ENCODE data around the gene CRYBG1.

- TF ChIP-seq SIN3A (IDR thresholded peaks at IDR 0.05; ENCODE audit: borderline replicate concordance, insufficient read depth, low read length) (no peak), POLR2AphosphoS5 (IDR thresholded peaks at IDR 0.05; ENCODE audit: low read depth, low read length) (no peak), TAF1 (IDR thresholded peaks at IDR 0.05; ENCODE audit: borderline replicate concordance, insufficient read depth, low read length) (no peak)
- TF ChIP-seq, protein P1, sequence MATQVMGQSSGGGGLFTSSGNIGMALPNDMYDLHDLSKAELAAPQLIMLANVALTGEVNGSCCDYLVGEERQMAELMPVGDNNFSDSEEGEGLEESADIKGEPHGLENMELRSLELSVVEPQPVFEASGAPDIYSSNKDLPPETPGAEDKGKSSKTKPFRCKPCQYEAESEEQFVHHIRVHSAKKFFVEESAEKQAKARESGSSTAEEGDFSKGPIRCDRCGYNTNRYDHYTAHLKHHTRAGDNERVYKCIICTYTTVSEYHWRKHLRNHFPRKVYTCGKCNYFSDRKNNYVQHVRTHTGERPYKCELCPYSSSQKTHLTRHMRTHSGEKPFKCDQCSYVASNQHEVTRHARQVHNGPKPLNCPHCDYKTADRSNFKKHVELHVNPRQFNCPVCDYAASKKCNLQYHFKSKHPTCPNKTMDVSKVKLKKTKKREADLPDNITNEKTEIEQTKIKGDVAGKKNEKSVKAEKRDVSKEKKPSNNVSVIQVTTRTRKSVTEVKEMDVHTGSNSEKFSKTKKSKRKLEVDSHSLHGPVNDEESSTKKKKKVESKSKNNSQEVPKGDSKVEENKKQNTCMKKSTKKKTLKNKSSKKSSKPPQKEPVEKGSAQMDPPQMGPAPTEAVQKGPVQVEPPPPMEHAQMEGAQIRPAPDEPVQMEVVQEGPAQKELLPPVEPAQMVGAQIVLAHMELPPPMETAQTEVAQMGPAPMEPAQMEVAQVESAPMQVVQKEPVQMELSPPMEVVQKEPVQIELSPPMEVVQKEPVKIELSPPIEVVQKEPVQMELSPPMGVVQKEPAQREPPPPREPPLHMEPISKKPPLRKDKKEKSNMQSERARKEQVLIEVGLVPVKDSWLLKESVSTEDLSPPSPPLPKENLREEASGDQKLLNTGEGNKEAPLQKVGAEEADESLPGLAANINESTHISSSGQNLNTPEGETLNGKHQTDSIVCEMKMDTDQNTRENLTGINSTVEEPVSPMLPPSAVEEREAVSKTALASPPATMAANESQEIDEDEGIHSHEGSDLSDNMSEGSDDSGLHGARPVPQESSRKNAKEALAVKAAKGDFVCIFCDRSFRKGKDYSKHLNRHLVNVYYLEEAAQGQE (IDR thresholded peaks at IDR 0.05; ENCODE audit: insufficient read depth in 1 of 2, low read depth in 2 of 2, low read length in 2 of 2), result no peak
Measured at GRCh38 chr6:106539936-106540335, 179.4 kb downstream of the CRYBG1 start.
